Right ventricle myocardium inferior (tissue), 1 donor: ENCODE data around the gene MYT1. TPM values are rescaled to one million over a fixed set of nuclear protein-coding genes. Genes with fewer than 3 reads are reported as not detected.
A peak's percentile ranks its signal among the peaks of the same experiment; 100 is the strongest.

Experiments used
- ATAC-seq: fragments of 200-7000 bp; cut with Tn5 transposase; one replicate; pipeline ENCODE4 v1.9.1; 2020; ENCODE audit warnings: mild to moderate bottlenecking, moderate library complexity
- DNase-seq: peaks from one replicate; pipeline ENCODE4 v3.0.0; 2021; ENCODE audit errors: missing footprints
- intact Hi-C: fragments of 100-400 bp; cut with DNase I; formaldehyde crosslinking; loops from one replicate; pipeline ENCODE4 v1.11.0; 2022
- total RNA-seq: library from RNA; stranded (reverse); fragmentation: NEBNext Ultra II Directional; extraction: Animal tissue kit (Norgen Biotek cat#: 25700); gene quantifications from one replicate; pipeline ENCODE4 v1.2.1, GENCODE V29; 2021
- donor health status: DM: no; HTN: yes; CAD: no; lungs with severe emphysema.

MYT1 gene
- total RNA-seq, 1 donor from 2014 or later, result 0.16 TPM

- ATAC-seq (no peak), DNase-seq (no peak)
- intact Hi-C loops, result no loop called here
Measured at GRCh38 chr20:64203037-64203777, 39.0 kb downstream of the MYT1 start.

DNA sequence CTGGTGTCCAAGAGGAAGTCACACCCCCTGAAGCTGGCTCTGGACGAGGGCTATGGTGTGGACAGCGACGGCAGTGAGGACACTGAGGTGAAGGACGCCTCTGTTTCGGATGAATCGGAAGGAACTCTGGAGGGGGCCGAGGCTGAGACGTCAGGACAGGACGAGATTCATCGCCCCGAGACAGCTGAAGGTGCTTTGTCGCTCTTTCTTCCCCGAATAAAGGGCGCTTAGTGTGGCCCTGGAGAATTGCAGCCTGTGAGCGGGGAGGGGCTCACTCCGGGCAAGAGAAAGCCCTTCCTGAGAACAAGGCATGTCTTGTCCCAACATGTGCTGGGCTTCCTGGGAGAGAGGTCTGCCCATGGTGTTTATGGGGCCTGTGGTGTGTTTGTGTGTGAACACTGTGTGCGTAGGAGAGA, 41.4 kb downstream of the MYT1 start:
- ATAC-seq, result no peak
- intact Hi-C loops, result no loop called here
- DNase-seq, result no peak

DNA sequence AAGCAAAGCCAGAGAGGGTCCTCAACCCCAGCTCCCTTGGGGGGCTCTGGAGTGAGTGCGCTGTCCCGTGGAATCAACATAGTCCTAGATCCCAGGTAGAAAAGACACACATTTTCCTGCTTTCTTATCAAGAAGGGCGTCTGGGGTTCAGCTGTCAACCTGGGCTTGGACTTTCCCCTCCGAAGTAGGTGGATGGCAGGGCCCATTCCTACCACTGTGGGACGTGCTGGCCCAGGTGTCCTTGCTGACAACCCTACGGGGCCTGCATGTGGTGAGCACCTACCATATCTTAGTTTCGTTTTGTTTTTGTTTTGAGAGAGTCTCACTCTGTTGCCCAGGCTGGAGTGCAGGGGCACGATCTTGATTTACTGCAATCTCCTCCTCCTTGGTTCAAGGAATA, 42.4 kb downstream of the MYT1 start:
- DNase-seq, result no peak
- intact Hi-C loops, result no loop called here
- ATAC-seq, result no peak

- intact Hi-C loops, result no loop called here
- ATAC-seq (no peak), DNase-seq (no peak)
Measured at GRCh38 chr20:64207641-64208590, 43.7 kb downstream of the MYT1 start.

DNA sequence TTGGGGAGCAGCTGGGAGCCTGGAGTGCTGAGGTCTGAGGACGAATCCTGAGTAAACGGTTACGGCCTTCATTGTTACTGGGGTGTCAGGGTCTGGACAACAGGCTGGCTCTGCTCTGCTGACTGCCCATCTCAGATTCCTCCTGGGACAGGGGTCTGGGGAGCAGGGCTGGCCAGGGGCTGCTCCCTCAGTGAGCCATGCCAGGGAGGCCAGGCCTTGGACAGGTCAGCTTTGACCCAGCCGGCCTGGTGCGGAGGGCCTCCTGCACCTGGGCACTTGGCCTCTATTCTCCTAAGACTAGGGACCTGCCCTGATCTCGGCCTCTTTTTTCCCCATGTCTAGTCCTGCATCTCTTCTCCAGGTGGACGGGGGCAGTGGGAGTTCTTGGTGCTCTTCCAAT, 44.9 kb downstream of the MYT1 start:
- DNase-seq (no peak), ATAC-seq (no peak)
- intact Hi-C loops, result no loop called here

GRCh38 chr20:64210656-64211369, 46.6 kb downstream of the MYT1 start:
- intact Hi-C loops, result no loop called here
- no peak for ATAC-seq
- DNase-seq, result no peak

- DNase-seq (peak; percentile 47), ATAC-seq (peak; percentile 32)
Measured at GRCh38 chr20:64211874-64212658, 47.8 kb downstream of the MYT1 start.

GRCh38 chr20:64212755-64213154, 48.5 kb downstream of the MYT1 start:
- ATAC-seq, result peak; percentile 89
- DNase-seq, result peak; percentile 81
- intact Hi-C loops, result loop anchor here (2.0 kb wide), 1 partner anchor 20 kb away; no protein-coding TSS in a partner anchor

More at GRCh38 chr20:64211874-64212658, 47.8 kb downstream of the MYT1 start:
- intact Hi-C loops, result loop anchor here (2.0 kb wide), 1 partner anchor 21 kb away; no protein-coding TSS in a partner anchor

DNA sequence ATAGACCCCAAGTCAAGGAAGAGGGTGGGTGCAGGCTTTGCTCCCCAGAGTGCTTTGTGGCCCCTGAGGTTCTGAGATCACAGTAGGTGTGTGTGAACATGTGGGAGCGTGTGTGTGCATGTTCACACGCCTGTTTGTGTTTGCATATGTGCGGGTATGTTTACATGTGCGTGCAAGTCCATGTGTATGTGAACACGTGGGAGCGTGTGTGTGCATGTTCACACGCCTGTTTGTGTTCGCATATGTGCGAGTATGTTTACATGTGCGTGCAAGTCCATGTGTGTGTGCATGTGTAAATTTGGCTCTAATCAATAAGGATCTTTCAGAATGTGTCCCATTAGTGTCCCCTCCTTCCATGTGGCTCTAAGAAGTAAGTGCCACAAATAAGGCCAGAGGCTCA, 49.9 kb downstream of the MYT1 start:
- DNase-seq, result no peak
- intact Hi-C loops, result no loop called here

DNA sequence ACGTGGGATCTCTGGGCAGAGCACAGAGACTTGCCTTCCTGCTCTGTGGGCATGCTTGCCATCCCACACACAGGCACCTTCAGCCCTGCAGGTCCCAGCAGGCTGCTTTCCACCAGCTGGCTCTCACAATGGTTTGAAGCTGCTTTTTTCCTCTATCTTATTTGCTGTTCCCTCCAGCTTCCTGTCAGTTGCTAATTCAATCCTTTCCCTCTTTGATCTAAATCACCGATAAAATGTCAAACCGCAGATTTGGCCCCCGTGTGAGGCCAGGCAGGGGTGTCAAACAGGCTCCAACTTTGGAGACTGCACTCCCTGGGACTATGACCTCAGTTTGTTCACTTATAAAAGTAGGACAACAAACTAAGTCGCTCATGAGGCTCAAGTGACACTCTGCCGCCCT, 50.7 kb downstream of the MYT1 start:
- intact Hi-C loops, result no loop called here
- no peak for ATAC-seq
- peak; percentile 4 for DNase-seq

More for the DNA sequence above, 49.9 kb downstream of the MYT1 start:
- no peak for ATAC-seq

DNA sequence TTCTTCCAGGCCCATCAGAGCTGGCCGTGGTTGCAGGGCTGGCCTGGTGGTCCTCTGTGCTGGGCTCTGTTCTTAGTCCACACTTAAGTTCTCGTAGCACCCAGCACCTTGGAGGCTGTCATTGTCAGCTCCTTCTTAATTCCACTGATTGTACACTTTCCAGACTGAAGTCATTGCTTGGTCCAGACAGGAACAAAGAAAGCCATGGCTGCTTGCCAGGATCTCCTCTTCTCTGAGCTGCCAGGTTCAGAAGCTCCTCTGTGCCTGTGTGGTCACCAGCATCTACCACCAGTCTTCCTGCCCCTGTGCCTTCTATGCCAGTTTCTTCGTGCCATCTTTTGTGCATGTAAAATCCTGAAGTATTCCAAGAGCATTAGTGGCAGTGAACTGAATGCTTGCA, 51.8 kb downstream of the MYT1 start:
- DNase-seq (no peak), ATAC-seq (no peak)
- intact Hi-C loops, result no loop called here

GRCh38 chr20:64216910-64217309, 52.7 kb downstream of the MYT1 start:
- no peak for DNase-seq
- intact Hi-C loops, result no loop called here

DNA sequence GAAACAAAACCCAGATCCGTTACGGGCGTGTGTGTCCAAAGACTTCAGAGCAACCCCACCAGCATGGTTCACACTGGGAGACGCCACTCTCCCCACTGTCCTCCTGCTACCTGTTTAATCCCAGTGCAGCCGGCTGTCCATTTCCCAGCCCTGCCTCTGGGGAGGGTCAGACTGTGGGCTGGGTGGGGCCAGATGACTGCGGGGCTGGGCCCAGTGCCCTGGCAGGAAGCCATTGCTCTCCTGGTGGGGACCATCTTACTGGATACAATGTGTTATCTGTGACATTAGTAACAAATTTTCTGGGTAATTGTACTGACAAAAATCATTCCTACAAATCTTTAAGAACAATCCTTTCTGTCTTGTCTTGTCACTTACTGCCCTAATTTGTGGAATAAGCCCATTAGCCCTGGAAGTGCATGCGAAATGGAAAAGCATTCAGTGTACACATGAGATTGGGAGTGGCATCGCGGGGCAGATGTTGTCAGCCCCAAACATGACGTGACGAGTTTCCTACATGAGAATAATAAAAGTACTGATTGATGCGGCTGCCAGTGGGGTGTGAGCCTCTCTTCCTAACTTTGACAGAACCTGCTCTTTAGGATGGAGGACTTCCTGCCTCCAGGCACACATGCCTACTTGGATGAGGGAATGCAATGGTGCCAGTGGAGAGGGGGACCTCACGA, 53.4 kb downstream of the MYT1 start:
- DNase-seq (peak; percentile 2), ATAC-seq (no peak)
- intact Hi-C loops, result no loop called here

More at GRCh38 chr20:64216910-64217309, 52.7 kb downstream of the MYT1 start:
- ATAC-seq, result no peak

GRCh38 chr20:64219202-64219601, 55.0 kb downstream of the MYT1 start:
- ATAC-seq, result no peak
- intact Hi-C loops, result no loop called here
- DNase-seq, result peak; percentile 56

GRCh38 chr20:64219730-64220129, 55.5 kb downstream of the MYT1 start:
- peak; percentile 28 for DNase-seq

GRCh38 chr20:64220420-64220819, 56.2 kb downstream of the MYT1 start:
- DNase-seq, result no peak
- intact Hi-C loops, result no loop called here
- ATAC-seq, result no peak

More at GRCh38 chr20:64219730-64220129, 55.5 kb downstream of the MYT1 start:
- intact Hi-C loops, result no loop called here
- no peak for ATAC-seq

GRCh38 chr20:64220891-64221527, 56.8 kb downstream of the MYT1 start:
- intact Hi-C loops, result no loop called here
- peak; percentile 1 for DNase-seq
- ATAC-seq, result no peak
